Amniotic epithelial cell (primary cell): ENCODE data around the gene CXCL1.

Experiments
- DNase-seq: peaks from one replicate; pipeline ENCODE4 v3.0.0-alpha.2; 2010; ENCODE audit warnings: low read depth

The CXCL1 gene

DNA sequence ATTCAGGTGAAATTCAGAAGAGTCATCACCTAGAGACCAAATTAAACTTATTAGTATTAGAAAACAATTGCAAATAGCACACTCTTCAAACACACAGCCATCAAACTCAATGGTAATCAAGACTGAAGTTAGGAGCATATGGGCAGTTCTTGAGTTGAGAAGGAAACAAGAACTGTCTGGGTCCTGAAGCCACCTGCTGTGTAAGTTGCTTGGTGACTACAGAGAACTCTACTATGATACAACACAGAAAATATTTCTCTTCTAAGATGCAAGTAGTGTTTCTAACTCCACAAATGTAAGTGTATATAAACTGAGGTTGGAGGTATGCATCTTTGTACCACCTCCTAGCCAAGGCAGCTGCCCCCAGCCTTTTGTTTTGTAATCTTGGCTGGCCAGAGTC lies 16.4 kb upstream of the CXCL1 start:
- no peak for DNase-seq

DNA sequence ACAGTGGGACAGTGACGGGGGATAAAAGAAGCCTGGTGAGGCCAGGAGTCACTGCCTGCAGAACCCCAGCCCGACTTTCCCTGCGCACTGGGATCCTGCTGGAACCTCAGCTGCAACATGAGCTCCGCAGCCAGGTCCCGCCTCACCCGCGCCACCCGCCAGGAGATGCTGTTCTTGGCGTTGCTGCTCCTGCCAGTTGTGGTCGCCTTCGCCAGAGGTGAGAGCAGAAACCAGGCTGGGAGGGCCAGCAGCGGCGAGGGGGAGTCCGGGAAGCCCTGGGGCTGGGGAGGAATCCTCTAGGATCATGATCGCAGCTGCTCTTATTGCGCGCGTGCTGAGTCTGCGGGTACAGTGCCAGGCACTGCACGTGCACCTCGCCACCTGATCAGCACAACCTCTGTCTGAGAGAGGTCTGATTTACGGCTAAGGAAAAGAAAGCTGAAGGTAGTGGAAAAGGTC lies 15.9 kb upstream of the CXCL1 start, which contains the start of gene PF4V1:
Gene PF4V1 (plus strand): TSS at position 51 of the 459 bp plus-strand sequence. CDS start 67 bp downstream, at position 118.
- no peak for DNase-seq

DNA sequence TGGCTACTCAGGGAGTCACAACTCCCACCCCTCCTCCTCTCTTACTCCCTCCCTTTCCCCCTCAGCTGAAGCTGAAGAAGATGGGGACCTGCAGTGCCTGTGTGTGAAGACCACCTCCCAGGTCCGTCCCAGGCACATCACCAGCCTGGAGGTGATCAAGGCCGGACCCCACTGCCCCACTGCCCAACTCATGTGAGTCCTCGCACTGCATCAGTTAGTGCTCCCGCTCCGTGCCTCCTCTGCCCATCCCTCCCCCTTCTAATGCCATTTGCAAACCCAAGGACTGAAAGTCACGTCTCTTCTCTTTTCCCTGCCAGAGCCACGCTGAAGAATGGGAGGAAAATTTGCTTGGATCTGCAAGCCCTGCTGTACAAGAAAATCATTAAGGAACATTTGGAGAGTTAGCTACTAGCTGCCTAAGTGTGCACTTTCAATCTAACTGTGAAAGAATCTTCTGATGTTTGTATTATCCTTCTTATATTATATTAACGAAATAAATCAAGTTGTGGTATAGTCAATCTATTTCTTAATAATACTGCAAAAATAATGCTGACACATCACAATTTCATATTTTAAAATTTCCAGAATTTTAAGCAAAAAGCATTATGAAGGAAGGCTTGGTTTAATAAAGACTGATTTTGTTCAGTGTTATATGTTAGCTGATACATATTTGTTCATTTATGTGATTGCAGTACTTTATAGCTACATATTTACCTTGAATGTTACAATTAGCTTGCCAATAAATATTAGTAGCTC lies 15.3 kb upstream of the CXCL1 start:
- no peak for DNase-seq

DNA sequence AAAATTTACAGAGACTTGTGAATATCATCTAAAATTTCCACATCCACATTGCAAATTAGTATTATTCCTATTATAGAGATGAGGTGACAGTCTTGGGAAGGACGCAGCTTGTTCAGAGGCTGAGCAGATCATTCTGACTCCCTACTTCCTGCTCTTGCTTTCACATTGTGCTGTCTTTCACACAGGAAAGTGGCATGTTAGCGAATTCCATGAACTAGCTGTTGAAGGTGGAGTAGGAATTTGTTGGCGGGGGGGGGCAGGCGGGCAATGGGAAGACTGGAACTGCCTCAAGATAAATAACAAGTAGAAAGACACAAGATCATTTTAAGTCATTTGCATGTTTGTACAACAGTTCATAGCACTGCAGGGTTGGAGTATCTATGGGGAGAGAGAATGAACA lies 13.8 kb upstream of the CXCL1 start:
- no peak for DNase-seq

DNA sequence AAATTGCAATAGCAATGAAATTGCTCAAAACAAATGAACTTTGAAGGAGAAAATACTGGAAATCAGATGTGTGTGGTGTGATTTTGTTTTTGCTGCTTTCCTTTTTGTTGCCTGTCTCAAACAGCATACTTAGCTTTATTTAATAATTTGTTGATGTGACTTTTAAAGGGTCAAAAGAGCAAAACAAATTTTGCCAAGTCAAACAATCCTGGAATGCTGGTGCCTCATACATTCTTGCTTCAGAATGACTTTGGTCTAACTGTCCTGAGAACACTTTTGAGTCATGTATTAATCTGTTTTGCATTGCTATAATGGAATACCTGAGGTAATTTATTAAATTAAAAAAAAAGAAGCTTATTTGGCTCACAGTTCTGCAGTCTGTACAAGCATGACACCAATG lies 12.7 kb upstream of the CXCL1 start:
- no peak for DNase-seq

DNA sequence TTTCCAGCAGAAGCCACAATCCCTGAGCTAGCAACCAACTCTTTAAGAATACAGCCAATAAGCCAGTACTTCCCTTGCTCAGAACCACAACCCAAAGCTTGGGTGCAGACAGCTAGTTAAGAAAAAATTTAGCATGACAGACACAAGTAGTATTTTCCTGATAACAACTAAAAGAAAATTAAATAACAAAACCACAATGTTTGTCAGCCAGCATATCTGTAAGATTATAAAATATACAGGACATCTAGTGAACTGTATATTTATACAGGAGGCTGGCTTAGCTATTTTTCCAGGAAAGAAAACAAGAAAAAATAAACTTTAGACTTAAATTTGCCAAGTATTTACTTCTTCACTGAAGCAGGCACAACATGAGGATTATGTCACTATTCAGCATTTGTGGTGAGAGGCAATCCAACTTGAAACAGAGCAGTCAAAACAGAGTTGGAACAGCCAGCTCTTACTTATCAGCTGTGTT lies 9.5 kb upstream of the CXCL1 start:
- DNase-seq: peak; percentile 97

DNA sequence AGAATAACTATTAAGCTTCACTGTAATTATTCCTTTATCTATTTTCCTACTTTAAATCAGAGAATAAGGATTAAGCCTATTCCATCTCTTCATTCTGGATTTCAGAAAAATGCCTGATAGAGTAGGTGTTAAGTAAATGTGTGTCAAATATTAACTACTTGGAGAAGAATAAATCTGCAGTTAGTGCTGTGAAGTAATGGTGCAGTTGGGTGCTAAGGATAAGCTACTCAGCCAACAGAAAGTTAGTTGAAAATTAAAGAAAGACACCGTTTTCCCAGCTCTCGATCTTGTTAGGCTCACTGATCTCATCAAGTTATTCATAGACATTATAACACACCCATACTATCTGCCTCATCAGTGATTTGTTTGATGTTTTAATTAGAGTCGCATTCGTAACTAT lies 9.0 kb upstream of the CXCL1 start:
- no peak for DNase-seq

DNA sequence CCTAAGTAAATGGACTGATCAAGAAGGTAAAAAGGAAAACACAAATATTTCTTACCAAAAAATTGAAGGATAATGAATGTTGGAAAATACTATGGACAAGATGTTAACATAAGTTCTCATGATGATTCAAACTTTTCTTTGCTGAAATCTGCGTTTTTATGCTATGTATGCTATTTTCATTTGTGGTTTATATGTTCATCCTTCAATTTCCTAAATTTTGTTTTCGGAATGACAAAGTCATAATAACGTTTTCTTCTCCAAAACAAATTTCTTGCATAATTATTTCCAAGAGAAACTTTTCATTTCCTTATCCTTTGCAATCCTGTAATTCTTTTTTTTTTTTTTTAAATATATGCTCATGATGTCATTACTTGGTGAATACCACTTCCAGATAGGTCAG lies 8.3 kb upstream of the CXCL1 start:
- no peak for DNase-seq

DNA sequence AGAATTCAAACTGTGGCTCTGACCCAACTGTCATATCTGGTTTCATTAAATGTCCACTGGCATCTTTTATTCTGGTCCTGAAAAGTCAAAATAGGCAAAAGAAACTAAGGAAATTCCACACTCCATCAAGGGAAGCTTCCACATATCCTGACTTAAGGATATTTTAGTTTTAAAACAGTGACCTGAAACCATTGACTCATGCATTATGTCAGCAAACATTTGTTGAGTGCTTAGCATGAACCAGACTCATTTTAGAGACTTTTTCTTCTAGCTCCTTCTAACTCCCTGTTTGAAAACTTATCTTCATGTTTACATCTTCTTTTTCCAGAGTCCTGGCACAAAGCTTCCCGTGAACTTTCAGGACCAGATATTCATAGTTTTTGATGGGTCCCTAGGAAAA lies 6.9 kb upstream of the CXCL1 start:
- DNase-seq: peak; percentile 61

DNA sequence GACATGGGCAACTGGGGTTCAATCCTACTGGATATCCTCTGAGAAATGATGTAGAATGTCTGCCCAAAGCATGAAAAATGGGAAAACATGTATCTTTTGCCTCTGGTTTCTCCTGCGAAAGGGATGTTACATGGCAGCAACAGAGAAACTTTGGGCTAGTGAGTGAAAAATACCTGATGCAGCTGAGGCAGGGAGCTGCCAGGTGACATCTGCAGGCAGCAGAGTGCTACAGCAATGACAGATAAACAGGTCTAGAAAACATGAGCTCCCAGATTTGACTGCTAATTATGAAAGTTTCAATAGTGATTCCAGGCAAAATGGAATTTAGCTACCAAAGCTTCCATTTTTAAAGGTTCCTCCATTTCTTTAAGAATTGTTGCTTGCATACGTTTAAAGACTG lies 4.8 kb upstream of the CXCL1 start:
- DNase-seq: no peak

DNA sequence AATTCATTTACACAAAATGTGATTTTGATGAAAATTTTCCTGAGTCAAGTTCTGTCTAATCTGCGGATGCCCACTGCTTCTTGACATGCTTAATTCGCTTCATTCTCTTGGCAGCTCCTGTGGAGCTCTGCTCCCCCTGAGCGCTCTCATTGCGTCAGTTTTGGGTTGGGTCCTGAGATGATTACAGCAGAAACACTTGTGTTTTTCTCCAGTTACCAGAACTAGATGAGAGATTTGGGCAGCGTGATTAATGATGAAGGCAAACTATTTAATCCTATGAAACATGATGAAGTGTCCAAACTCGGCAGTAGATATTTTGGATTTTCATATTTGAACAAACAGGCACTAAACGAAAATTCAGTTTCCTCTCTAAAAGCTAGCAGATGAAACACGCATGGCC lies 4.2 kb upstream of the CXCL1 start:
- peak; percentile 66 for DNase-seq

DNA sequence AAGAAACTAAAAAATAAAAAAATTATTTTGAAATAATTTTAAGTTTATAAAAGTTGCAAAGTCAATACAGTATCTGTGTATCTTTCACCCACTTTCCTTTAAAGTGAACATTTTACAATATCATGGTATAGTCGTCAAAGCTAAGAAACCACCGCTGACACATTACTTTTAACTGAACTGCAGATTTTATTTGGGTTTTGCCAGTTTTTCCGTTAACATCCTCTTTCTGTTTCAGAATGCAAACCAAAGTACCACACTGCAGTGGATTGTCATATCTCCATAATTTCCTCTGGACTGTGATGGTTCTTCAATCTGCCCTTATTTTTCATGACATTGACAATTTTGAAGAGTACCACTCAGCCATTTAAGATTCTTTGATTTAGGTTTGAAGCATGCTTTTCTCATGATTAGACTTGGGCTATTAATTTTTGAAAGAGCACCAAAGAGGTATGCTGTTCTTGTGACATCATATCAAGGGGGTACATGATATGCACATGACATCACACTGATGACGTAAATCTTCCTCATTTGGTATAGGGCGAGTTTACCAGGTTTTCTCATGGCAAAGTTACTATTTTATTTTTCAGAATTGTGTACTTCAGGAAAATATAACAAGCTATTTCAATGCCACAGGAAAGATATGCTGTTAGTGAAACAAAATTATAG lies 3.6 kb upstream of the CXCL1 start:
- no peak for DNase-seq

DNA sequence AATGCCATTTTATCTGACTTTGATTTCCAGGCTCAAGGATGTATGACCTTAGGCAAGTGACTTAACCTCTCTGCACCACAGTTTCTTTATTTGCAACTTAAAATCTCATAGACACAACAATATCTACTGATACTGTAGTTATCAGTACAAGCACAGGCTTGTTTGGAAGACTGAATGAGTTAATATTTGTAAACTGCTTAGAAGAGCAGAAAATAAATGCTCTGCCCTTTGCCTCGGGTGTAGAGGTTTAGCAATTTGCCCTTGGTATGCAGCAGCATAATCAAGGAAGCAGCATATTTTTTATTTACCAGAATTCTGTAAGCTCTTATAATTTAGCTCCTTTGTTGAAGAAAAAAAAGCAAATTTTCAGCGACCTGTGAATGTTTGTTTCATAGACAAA lies 2.9 kb upstream of the CXCL1 start:
- no peak for DNase-seq

DNA sequence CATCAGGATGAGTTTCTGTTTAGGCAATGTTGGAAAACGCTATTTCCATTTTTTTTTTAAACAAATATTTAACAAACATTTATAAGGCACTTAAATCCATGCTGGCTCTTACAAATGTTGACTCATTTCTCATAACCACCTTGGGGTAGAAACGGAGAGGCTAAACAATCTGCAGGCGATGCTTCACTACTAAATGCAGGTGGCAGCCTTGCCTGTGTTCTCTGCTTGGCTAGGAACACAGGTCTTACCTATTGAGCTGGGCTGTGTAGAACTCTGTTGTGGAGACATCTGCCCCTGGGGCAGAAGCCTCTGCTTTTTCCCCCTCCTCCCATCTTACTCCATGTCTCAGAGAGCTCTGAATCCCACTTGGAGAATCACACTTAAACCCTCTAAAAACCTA lies 1.4 kb upstream of the CXCL1 start:
- DNase-seq: peak; percentile 72

DNA sequence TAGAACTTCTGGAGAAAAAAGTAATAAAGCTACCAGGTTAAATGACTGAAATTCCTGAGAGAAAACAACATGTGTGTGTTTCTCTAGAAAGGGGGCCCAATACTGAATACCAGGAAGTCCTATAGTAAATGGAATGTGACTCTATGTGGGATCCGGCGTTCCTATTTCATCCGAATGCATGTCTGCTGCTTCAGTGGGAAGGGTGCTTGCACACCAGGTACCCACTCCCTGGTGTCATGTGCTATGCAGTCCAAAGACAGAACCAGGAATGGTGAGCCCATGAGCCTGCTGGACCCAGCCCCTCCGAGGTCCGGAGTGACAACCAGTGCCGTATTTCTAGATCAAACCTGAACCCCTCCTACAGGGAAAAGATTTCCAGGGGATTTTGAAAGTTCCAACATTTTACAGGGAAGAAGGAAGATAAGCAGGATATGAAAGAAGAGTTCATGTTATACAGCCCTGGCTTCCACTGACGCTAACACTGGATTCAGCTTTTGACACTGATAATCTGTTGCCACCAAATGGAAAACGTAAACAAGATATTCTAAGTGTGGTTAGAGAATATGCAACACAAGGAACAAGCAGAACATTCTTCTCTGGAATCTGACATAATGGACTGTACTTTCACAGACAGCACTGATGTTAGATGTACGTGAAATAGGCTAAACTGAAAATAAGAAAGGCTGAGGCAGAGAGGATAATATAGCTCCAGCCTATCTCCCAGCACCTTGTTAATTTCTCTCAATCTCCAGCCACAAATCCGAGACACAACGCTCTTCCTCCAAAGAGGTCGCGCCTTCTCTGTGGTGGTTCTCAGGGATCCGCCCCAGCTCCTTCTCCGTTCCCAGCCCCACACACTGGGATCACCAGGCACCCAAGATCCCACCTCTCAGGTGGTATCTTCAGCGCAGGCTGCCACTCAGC lies 725 bp upstream of the CXCL1 start:
- DNase-seq: peak; percentile 79

DNA sequence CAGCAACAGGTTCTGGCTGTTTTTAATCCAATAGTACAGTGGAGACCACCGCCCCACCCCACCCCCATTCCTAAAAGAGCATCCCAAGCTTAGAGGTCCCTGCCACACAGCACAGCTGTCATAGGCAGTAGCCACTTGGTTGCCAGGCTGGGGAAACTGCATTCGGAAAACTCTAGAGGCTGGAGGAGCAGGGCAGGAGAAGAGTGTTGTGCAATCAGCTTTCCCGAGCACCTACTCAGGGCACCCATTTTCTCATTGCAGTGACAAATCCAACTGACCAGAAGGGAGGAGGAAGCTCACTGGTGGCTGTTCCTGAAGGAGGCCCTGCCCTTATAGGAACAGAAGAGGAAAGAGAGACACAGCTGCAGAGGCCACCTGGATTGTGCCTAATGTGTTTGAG lies 1.1 kb downstream of the CXCL1 start:
- peak; percentile 82 for DNase-seq

DNA sequence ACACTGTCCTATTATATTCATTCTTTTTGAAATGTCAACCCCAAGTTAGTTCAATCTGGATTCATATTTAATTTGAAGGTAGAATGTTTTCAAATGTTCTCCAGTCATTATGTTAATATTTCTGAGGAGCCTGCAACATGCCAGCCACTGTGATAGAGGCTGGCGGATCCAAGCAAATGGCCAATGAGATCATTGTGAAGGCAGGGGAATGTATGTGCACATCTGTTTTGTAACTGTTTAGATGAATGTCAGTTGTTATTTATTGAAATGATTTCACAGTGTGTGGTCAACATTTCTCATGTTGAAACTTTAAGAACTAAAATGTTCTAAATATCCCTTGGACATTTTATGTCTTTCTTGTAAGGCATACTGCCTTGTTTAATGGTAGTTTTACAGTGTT lies 1.6 kb downstream of the CXCL1 start:
- peak; percentile 89 for DNase-seq

DNA sequence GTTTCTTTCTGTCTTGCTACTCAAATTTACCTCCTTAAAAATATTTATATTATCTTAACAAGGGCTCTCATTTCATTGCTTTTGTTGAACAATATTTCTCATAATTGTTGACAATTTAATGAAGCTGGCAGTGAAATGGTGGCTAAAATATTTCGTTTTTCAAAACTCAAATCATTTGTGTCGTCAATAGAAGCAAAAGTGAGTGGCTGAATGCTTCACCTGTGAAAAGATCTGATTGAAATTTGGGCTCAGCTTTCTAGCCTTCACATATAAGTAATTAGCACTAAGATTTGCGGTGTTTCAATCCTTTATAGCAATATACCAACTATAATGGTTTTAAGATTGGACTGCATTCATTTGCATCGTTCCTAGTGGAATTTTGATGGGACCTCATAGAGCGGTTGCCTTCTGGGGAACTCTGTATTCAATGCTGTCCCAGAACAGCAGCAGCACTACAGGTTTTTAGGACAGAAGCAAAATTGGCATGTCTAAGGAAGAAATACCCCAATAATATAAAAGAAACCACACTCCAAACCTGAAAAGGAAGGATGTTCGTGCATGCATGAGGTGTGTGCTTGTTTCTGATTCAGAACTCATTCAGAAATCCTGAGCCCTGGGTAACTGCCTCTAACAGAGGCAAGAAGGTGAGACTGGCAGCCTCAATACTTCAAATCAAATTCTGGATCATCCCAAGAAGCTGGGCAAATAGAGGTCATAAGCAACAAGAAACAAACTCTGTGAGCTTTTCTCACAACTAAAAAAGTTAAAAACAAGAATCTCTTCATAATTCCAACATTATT lies 2.5 kb downstream of the CXCL1 start:
- DNase-seq: peak; percentile 61

DNA sequence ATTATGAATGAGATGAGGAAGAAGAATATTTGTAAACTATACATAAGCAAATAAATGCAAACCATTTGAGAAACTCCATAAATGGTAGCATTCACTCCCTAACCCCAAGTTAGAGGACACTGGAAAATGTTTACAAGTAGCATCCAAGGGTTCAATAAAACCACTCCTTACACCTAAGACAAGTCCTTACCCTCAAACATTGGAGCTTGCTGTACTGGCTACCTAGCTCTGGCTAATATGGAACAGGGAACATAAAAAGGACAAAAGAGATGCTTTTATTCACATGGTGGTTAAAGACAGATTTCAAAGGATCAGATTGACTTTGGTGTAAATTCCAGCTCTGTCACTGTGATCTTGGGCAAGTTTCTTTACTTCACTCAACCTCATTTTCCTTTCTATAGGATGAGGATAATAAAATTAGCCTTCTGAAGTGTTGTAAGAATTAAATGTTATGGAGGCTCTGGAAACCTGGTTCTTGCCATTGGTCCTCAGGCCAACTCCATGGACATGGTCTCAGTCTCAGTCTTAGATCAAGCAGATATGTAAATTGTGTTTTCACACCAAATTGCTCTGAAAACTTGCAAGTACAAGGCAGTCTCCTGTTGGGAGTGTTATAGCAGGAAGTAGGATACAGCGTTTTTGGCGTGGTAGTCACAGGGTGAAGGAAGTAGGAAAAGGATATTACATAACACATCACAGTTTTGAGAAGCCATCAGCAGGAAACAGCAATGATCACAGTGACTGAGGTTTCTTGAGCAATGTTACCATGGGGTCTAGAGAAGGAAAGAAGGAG lies 3.3 kb downstream of the CXCL1 start:
- peak; percentile 79 for DNase-seq

DNA sequence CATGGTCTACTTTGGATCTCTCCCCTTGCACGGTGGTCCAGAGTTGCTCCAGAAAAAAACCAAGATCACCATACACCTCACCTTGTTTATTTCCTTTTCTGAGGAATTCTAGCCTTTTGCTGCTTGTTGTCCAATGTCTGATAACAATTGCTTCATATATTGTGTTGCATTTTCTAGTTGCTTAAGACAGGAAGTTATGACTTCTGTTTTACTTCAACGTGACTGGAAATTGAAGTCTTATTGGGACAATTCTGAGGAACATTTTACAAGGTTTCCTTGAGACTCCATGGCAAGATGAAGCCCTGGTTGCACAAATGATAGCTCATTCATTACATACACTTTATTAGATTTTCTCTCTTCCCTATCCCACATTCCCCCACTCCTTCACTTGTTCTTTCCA lies 5.2 kb downstream of the CXCL1 start:
- DNase-seq: peak; percentile 72

DNA sequence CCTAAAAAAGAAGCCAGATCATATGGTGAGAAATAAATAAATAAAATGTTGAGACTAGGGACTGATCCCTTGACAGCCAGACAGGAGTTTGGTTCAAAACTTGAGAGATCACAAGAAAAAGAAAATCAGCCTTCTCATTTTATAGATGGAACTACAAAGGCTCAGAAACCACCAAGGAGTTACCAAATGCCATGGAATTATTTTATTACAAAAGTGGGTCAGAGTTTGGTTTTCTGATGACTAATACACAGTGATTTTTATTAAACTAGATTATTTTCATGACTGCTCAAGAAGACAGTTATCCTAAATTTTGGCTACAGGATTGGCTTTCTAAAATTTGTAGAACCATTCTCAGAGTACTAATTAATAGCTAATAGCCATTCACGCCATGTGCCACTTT lies 6.2 kb downstream of the CXCL1 start:
- DNase-seq: no peak
